GM12892 (cell line): ENCODE data around the gene CFAP97D2.

Experiments used
- DNase-seq: peaks from one replicate; pipeline ENCODE4 v3.0.0; 2011; ENCODE audit not compliant: insufficient read length
- FAIRE-seq: peaks from 2 replicates; lab custom pipeline; 2011; peaks lifted over from hg19 to GRCh38; lab: Jason Lieb, UNC
- POLR2A ChIP-seq: IDR thresholded peaks from 2 replicates; pipeline ENCODE4 v1.6.1; 2011; ENCODE audit warnings: low read depth, low read length, control low read depth
- POLR2AphosphoS5 ChIP-seq: IDR thresholded peaks from 2 replicates; pipeline ENCODE4 v1.6.1; 2011; ENCODE audit warnings: low read depth, low read length, control low read depth
- TAF1 ChIP-seq: IDR thresholded peaks from 2 replicates; pipeline ENCODE4 v1.6.1; 2011; ENCODE audit warnings: low read depth, mild to moderate bottlenecking, control low read depth, low read length, borderline replicate concordance

CFAP97D2 gene

DNA sequence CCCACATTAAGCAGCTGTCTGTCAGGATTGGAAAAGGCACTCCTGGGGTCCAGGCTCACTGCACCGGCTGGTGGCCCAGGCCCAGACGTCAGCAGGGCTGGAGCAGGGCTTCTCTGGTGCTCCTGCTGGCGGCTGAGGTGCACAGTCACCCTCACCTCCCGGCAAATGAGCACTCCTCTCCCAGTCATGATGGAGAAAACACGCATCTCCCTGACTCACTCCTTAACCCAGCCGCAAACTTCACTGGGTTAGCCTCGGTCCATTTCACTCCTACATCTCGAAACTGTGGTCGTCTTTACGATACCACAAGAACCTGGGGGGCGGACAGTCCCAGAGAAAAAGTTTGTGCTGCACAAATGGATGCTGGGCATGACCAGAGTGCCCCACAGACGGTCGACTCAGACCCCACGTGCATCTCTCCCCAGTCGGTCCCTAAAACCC, 43.3 kb upstream of the CFAP97D2 start:
- no peak for FAIRE-seq

DNA sequence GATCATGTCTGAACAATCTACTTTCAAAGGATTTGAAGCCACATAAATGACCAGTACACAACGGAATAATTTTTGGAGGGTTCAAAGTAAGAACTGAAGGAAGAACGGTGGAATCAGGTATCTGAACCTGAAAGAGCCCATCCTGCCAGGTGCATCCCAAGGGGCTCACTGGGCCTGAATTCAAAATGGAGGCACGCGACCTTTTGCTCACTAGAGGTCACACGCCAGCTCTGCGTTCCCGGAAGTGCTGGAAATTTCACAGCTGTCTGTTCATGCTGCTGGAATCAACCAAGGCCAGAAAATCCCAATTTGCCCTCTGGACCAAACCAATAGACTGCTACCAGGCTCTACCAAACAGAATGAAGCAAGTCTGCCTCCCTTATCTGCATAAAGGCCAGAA, 42.5 kb upstream of the CFAP97D2 start:
- FAIRE-seq, result no peak
- TF ChIP-seq POLR2A, result no peak
- TF ChIP-seq POLR2AphosphoS5, result no peak
- no peak for DNase-seq

More for the DNA sequence above, 43.3 kb upstream of the CFAP97D2 start:
- TF ChIP-seq TAF1 (no peak), POLR2A (no peak), POLR2AphosphoS5 (no peak)
- DNase-seq, result no peak

DNA sequence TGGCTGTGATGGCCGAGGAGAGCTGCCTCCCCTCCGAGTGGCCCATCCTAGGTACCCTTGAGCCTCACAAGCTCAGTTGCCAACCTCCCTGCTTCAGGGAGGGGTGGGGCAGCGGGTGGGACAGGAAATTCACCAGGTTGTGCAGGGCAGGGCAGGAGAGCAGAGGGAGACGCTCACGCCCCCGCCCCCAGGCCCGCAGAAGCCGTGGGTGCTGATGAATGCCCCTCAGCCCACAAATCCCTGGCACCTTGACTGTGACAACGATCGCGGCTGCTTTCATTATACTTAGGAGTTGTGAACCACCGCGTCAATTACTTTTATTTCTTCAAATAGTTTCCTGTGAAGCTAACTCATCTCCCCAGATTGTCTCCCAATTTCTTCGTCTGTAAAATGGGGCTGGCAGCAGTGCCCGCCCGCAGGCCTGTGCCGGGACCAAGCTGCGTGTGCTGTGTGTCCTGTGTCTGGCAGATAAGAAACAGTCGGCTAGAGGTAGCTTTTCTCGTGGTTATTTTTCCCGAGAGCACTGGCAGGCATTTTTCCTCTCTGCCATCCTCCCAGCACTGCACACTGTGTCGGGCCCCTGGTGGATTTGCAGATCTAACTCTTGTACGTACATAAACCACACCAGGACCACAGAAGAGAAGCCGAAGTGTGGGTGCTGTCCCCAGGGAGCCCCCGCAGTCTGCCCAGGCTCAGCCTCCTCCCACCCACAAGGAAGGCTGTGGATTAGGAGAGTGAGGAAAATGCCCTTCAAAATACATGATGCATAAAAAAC, 38.7 kb upstream of the CFAP97D2 start:
- no peak for TF ChIP-seq POLR2AphosphoS5
- no peak for TF ChIP-seq POLR2A
- no peak for TF ChIP-seq TAF1
- no peak for DNase-seq
- no peak for FAIRE-seq

DNA sequence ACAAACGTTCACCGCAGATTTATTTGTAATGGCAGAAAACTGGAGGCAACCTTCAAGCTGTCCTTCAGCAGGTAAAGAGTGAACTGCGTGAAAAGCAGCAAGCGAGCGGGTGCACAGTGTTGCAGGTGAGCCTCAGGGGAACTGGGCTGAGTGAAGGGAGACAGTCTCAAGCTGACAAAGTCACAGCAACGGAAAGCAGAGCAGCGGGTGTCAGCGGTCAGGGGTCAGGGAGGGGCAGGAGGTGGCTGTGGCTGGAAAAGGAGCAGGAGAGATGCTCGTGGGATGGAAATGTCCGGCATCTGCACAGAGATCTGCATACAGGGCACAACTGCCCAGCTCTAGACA, 38.2 kb upstream of the CFAP97D2 start:
- DNase-seq (no peak), FAIRE-seq (no peak)
- TF ChIP-seq TAF1 (no peak), POLR2AphosphoS5 (no peak), POLR2A (no peak)

DNA sequence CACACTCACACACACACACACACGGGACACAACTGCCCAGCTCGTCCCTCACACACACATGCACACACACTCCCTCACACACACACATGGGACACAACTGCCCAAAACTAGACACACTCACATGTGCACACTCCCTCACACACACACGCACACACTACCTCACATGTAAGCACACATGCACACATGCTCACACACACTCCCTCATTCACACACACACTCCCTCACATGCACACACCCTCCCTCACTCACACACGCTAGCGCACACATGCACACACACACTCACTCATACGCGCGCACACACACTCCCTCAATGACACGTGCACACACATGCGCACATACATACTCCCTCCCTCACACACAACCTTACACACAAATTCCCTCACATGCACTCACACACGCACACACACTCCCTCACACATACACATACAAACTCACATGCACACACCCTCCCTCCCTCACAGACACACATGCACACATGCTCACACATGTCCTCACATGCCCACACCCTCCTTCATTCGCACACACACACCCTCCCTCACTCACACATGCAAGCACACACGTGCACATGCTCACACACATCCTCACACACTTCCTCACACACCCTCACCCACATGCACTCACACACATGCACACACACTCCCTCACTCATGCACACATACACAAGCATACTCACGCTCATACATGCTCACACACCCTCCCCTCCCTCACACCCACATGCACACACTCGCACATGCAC, 37.6 kb upstream of the CFAP97D2 start:
- TF ChIP-seq POLR2AphosphoS5 (no peak), TAF1 (no peak), POLR2A (no peak)
- no peak for FAIRE-seq

DNA sequence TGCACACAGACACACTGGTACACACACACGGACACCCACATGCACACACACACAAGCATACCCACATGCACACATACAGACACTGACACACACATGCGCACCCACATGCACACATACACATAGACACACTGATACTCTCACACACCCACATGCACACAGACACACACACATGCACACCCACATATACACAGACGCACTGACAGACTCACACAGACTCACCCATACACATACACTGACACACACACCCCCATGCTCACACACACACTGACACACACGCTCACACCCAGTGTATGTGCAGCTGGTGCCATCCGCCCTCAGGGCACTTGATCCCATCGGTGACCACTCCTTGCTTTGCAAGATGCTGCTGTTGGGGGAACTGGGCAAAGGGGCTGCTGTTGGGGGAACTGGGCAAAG, 36.9 kb upstream of the CFAP97D2 start:
- no peak for FAIRE-seq
- TF ChIP-seq POLR2AphosphoS5 (no peak; the same call in 1 of the 2 replicates), POLR2A (no peak), TAF1 (no peak)
- DNase-seq, result no peak

More for the DNA sequence above, 37.6 kb upstream of the CFAP97D2 start:
- DNase-seq, result no peak

DNA sequence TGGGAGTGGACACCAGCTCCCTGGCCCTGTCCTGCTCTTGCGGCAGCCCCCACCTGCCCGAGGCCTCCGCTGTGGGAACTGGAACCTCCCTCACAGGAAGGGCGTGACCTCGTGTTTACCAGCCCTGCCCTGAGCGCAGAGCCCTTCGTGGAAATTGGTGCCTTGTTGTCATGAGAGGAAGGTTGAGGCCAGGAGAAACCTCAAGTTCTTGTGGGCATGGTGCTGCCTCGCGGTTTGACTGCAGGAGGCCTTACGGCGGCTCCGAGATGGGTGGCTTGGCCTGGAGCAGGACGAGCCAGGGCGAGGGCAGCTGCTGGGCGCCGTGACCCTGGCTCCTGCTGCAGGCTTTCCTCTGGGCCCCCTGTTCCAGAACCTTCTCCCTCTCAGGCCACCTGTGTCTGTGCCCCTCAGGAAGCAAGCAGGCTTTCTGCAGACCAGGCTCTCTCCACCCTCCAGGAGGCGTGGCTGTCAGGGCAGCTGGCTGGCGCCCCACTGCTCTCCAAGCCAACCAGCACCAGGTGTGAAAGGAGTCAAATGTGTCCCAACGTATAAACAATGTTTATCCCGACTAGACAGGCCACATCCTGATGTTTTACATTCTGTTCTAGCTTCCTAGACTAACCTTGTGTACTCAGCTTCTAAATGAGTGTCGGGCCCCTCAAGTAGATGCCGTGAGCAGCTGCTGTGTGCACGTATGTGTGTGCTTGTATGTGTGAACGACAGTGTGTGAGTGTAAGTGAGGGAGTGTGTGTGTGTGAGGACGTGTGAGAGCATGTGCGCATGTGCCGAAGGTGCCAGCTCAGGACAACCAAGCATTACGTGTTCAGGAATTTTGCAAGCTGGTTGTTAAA, 36.2 kb upstream of the CFAP97D2 start:
- FAIRE-seq, result no peak
- no peak for TF ChIP-seq TAF1
- no peak for TF ChIP-seq POLR2AphosphoS5
- TF ChIP-seq POLR2A, result no peak
- DNase-seq, result no peak

DNA sequence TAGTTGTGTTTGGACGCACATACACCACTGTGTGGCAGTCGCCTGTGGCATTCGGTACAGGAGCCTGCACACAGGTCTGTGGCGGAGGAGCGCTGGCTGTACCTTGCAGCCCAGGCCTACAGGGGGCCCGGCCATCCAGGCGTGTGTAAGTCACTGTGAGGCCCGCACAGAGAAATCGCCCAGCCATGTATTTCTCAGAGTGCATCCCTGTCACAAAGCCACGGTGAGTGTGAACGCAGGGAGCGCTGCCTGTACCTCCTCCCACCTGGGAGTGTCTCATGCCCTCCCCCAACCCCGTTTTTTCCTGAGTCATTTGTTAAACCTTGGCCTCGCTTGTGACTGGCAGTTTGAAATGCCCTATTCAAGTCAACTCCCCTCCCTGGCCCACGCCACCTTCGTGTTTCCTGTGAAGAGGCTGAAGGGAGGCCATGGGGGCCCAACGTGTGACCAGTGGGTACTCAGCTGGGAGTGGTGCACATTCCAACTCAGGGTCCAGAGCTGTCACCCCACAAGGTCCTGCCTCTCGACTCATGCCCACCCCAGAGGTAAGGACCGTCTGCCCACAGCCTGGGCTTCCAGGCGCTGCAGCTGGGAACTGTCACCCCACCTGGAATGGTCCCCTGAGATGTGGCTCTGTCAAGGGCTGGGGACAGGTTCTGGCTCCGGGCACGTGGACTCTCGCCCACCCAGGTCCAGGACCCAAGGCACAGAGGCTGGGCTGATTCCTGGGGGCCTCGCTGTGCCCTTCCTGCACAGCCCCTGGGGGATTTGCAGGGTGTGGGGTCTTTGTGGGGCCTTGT, 35.1 kb upstream of the CFAP97D2 start:
- no peak for TF ChIP-seq POLR2A
- TF ChIP-seq TAF1, result no peak
- no peak for TF ChIP-seq POLR2AphosphoS5
- no peak for DNase-seq
- FAIRE-seq, result no peak

DNA sequence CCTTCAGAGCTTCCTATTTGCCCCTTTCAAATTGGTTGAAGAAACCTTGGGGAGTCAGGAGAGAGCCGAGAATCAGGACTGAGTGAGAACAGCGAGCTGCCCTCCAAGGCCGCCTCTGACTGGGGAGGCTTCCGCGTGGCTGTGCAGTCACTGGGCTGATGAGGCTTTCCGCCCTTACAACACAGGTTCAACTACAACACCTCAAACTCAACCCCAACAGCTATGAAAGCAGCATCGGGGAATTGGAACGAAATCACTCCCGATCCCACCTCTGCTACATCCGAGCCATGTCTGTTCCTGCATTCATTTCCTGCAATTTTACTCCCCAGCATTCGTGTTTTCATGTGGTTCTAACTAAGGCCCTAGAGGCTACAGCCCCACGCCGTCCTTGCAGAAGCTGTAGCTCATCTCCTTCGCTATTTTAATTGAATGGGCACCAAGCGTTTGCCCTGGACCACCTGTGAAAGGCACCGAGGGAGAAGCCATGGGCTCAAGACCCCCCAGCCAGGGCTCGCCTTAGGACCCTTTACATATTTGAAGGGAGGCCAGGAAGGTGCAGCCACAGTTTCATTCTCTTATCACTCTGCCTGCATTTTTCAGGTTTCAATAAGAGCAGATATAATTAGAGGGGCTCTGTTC, 34.3 kb upstream of the CFAP97D2 start:
- DNase-seq (no peak), FAIRE-seq (no peak)
- TF ChIP-seq TAF1 (no peak), POLR2AphosphoS5 (no peak), POLR2A (no peak)

DNA sequence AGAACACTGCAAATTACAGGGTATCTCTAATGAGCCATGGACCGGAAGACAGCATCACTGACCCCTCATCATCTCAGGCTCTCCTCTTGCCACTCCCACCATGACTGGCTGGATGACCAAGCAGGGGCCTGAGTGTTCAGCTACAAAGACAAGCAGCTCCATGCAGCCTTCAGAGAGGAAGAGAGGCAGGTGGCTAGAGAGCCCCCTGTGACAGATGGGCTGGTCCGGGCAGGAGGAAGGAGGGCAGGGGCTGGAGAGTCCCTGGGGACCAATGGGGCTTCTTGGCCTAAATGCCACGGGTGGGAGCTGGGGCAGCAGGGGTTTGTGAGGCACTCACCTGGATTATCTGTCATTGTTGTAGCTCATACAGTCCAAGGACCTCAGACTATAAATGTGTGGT, 33.8 kb upstream of the CFAP97D2 start:
- FAIRE-seq (no peak), DNase-seq (no peak)
- TF ChIP-seq TAF1, result no peak
- no peak for TF ChIP-seq POLR2AphosphoS5
- TF ChIP-seq POLR2A, result no peak

DNA sequence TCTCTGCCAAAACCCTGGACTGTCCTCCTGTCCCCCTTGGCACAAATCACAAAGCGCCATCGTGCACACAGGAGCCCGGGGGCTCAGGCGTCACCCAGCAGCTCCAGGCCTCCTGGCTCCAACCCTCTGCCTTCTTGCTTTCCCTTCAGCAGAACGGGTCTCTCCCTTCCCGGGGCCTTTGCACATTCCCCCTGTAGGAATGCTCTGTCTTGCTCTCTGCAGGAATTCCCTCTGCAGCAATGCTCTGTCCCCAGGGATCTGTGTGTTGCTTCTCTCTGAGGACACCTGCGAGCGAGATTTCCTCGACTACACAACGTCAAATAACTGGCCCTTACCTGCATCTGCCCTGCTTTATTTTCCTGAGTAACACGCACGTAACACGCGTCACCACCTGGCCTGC, 33.3 kb upstream of the CFAP97D2 start:
- no peak for TF ChIP-seq POLR2A
- no peak for TF ChIP-seq TAF1
- no peak for TF ChIP-seq POLR2AphosphoS5
- FAIRE-seq (no peak), DNase-seq (no peak)
